SK-N-SH (cell line): Measurements from ENCODE around the gene FEV. TPM values are rescaled to one million over a fixed set of nuclear protein-coding genes. Genes with fewer than 3 reads are reported as not detected.

Experiments
- CTCF ChIA-PET: fragments of 300-600, 350-600 bp; formaldehyde crosslinking; extraction: SDS; loops from one replicate; lab custom pipeline; 2021; lab: Yijun Ruan, JAX
- POLR2A ChIA-PET: fragments of 350-600 bp; sonication (Branson Sonifier 250); formaldehyde crosslinking; extraction: SDS; loops from one replicate; lab custom pipeline; 2020; ENCODE audit warnings: antibody characterized with exemption, inconsistent platforms; lab: Yijun Ruan, JAX
- DNase-seq: peaks from one replicate; pipeline ENCODE4 v3.0.0; 2012
- H2AFZ ChIP-seq: fragments of 200-600 bp; sonication (generic); 2 replicates; pipeline ENCODE4 v1.8.1; 2016; ENCODE audit warnings: antibody characterized with exemption, mild to moderate bottlenecking, low read depth
- H3F3A ChIP-seq: fragments of 200-600 bp; sonication (generic); replicated peaks from 2 replicates; pipeline ENCODE3; 2016; ENCODE audit warnings: antibody characterized with exemption, mild to moderate bottlenecking; ENCODE audit not compliant: insufficient read depth
- H3K27ac ChIP-seq, 2 experiments: fragments of 200-500 bp in 1 of 2; fragments of 200-600 bp in 1 of 2; sonication (Bioruptor generic) in 1 of 2; sonication (generic), shearing (Covaris generic) in 1 of 2; 2 replicates each; pipeline versions ENCODE4 v1.5.1 to v1.6.1; 2014 to 2016; ENCODE audit warnings: low read depth in 2 of 2, inconsistent platforms in 1 of 2, low read length in 1 of 2, mild to moderate bottlenecking in 1 of 2, mixed read lengths in 1 of 2
- H3K27me3 ChIP-seq: fragments of 200-600 bp; sonication (generic), shearing (Covaris generic); 2 replicates; pipeline ENCODE4 v1.6.1; 2016; ENCODE audit warnings: mixed run types; ENCODE audit not compliant: insufficient read depth
- H3K36me3 ChIP-seq, 2 experiments: fragments of 200-500 bp in 1 of 2; fragments of 200-600 bp in 1 of 2; sonication (Bioruptor generic) in 1 of 2; sonication (generic) in 1 of 2; replicated peaks in 1 of 2; 2 replicates each; pipeline versions ENCODE3 to v1.5.1; 2014 to 2016; ENCODE audit warnings: low read length in 1 of 2, mild to moderate bottlenecking in 1 of 2; ENCODE audit not compliant: insufficient read depth in 2 of 2, control insufficient read depth in 1 of 2
- H3K4me1 ChIP-seq, 2 experiments: fragments of 200-500 bp in 1 of 2; fragments of 200-600 bp in 1 of 2; sonication (Bioruptor generic) in 1 of 2; sonication (generic), shearing (Covaris generic) in 1 of 2; 2 replicates each; pipeline versions ENCODE4 v1.5.1 to v1.6.1; 2014 to 2016; ENCODE audit warnings: low read depth in 1 of 2, low read length in 1 of 2, mixed run types in 1 of 2; ENCODE audit not compliant: insufficient read depth in 2 of 2, control insufficient read depth in 1 of 2
- H3K4me2 ChIP-seq: fragments of 200-600 bp; sonication (generic), shearing (Covaris generic); 2 replicates; pipeline ENCODE4 v1.6.1; 2017; ENCODE audit warnings: mixed run types
- H3K4me3 ChIP-seq, 2 experiments: fragments of 200-500 bp in 1 of 2; fragments of 200-600 bp in 1 of 2; sonication (Bioruptor generic) in 1 of 2; sonication (generic), shearing (Covaris generic) in 1 of 2; 2 replicates each; pipeline versions ENCODE4 v1.5.1 to v1.8.1; 2014 to 2016; ENCODE audit warnings: low read depth in 2 of 2, inconsistent platforms in 1 of 2, low read length in 1 of 2, mild to moderate bottlenecking in 1 of 2, mixed read lengths in 1 of 2, moderate library complexity in 1 of 2
- H3K79me2 ChIP-seq: fragments of 200-600 bp; sonication (generic); 2 replicates; pipeline ENCODE4 v1.8.1; 2017; ENCODE audit warnings: mild to moderate bottlenecking; ENCODE audit not compliant: insufficient read depth
- H3K9ac ChIP-seq: fragments of 200-600 bp; sonication (generic); 2 replicates; pipeline ENCODE4 v1.6.1; 2017; ENCODE audit warnings: mixed run types
- H3K9me2 ChIP-seq: fragments of 200-600 bp; sonication (generic); 2 replicates; pipeline ENCODE4 v1.6.1; 2017; ENCODE audit warnings: mixed run types
- H3K9me3 ChIP-seq: fragments of 200-600 bp; sonication (generic); 2 replicates; pipeline ENCODE4 v1.6.1; 2017; ENCODE audit warnings: mixed run types, mild to moderate bottlenecking, moderate library complexity
- H4K20me1 ChIP-seq: fragments of 200-600 bp; sonication (generic); 2 replicates; pipeline ENCODE4 v1.6.1; 2017; ENCODE audit warnings: mild to moderate bottlenecking, mixed run types; ENCODE audit not compliant: insufficient read depth
- FOSL2 ChIP-seq: IDR thresholded peaks from 2 replicates; pipeline ENCODE4 v1.4.0; 2012; ENCODE audit warnings: low read depth, mild to moderate bottlenecking, moderate library complexity, borderline replicate concordance
- GATA2 ChIP-seq: sonication (generic); formaldehyde crosslinking; IDR thresholded peaks from 2 replicates; pipeline ENCODE4 v1.5.0; 2020; ENCODE audit warnings: mild to moderate bottlenecking, missing genetic modification reagents
- JUND ChIP-seq: IDR thresholded peaks from 2 replicates; pipeline ENCODE4 v1.4.0; 2012
- MAX ChIP-seq: IDR thresholded peaks from 2 replicates; pipeline ENCODE4 v1.4.0; 2012; ENCODE audit warnings: low read depth
- NFIC ChIP-seq: IDR thresholded peaks from 2 replicates; pipeline ENCODE4 v1.4.0; 2012; ENCODE audit warnings: borderline replicate concordance
- NRF1 ChIP-seq: IDR thresholded peaks from 2 replicates; pipeline ENCODE4 v1.6.1; 2012; ENCODE audit warnings: low read depth, mild to moderate bottlenecking, low read length
- PBX3 ChIP-seq: IDR thresholded peaks from 2 replicates; pipeline ENCODE4; 2012
- POLR2AphosphoS5 ChIP-seq: IDR thresholded peaks from 2 replicates; pipeline ENCODE4 v1.6.1; 2012; ENCODE audit warnings: low read depth, low read length
- REST ChIP-seq: IDR thresholded peaks from 2 replicates; pipeline ENCODE4 v1.6.1; 2012; ENCODE audit warnings: mild to moderate bottlenecking, low read depth, low read length, moderate library complexity
- RFX5 ChIP-seq: IDR thresholded peaks from 2 replicates; pipeline ENCODE4 v1.6.1; 2012; ENCODE audit warnings: mild to moderate bottlenecking, improper control_type of control experiment, low read length
- SMC3 ChIP-seq: IDR thresholded peaks from 2 replicates; pipeline ENCODE4 v1.6.1; 2012; ENCODE audit warnings: low read depth, low read length, improper control_type of control experiment
- TEAD4 ChIP-seq: IDR thresholded peaks from 2 replicates; pipeline ENCODE4 v1.4.0; 2012; ENCODE audit warnings: mild to moderate bottlenecking, borderline replicate concordance; ENCODE audit not compliant: insufficient read depth
- USF2 ChIP-seq: fragments of 150-350 bp; IDR thresholded peaks from 2 replicates; pipeline ENCODE4 v1.6.1; 2017; ENCODE audit warnings: antibody characterized with exemption, low read length, low read depth, borderline replicate concordance
- YY1 ChIP-seq: IDR thresholded peaks from 2 replicates; pipeline ENCODE4 v1.4.0; 2012; ENCODE audit warnings: low read depth, mild to moderate bottlenecking
- WGBS: methylation state at CpG from one replicate; pipeline ENCODE4 v1.1.6; 2017; ENCODE audit warnings: low lambda C conversion rate; 5-methylcytosine and 5-hydroxymethylcytosine counted together
- polyA plus RNA-seq, 3 experiments: library from polyadenylated mRNA; depleted of rRNA; stranded (reverse); fragments of >200 nt; gene quantifications; 2 replicates each; pipeline ENCODE4 v1.2.3, GENCODE V29; 2012

Gene FEV
- polyA plus RNA-seq, 1 of the 3 experiments (the other 2 are of a cell fraction): 0.53 TPM

GRCh38 chr2:218988164-218988563 lies 3.2 kb upstream of the FEV start (continued):
- TF ChIP-seq MAX (no peak), SMC3 (no peak), YY1 (no peak), GATA2 (no peak), REST (no peak)

- no peaks in the 10 kb centered on the region for H3F3A ChIP-seq
- no peak overlapping the region for H3K4me2 ChIP-seq
- TF ChIP-seq FOSL2 (no peak), JUND (no peak), TEAD4 (no peak), RFX5 (no peak), MAX (no peak), NRF1 (no peak), POLR2AphosphoS5 (no peak), GATA2 (no peak), PBX3 (no peak), YY1 (no peak), NFIC (no peak), USF2 (no peak), REST (no peak)
- no peak overlapping the region for H3K4me3 ChIP-seq
- H2AFZ ChIP-seq: no peak overlapping the region
- H3K27me3 ChIP-seq: peaks cover 42% of the 10 kb centered on the region
- CTCF ChIA-PET: interaction anchor here (1.3 to 5.0 kb wide), 4 partner anchors 10 to 133 kb away, joined by 4 to 38 read pairs (median 10); no protein-coding TSS in a partner anchor
- peaks cover 0 to 31% of the 10 kb centered on the region in 2 experiments; a peak in 2 of 4 replicates for H3K4me1 ChIP-seq
- peak overlapping the region in 1 of 2 experiments; percentile 89; a peak in 2 of 4 replicates for H3K27ac ChIP-seq
- no peak overlapping the region for H3K9ac ChIP-seq
- H3K36me3 ChIP-seq: no peaks in the 10 kb centered on the region
- H3K9me2 ChIP-seq: no peaks in the 10 kb centered on the region
- H3K9me3 ChIP-seq: no peaks in the 10 kb centered on the region
- H4K20me1 ChIP-seq: no peaks in the 10 kb centered on the region
- POLR2A ChIA-PET: interaction anchor here (1.5 kb wide), 1 partner anchor 10 kb away, joined by 10 read pairs; no protein-coding TSS in a partner anchor
- no peaks in the 10 kb centered on the region for H3K79me2 ChIP-seq
- no peak for DNase-seq
- 18% methylated on average over 3 of the region's 4 CpGs for WGBS
These were observed 1.3 kb upstream of the FEV start for GRCh38 chr2:218986148-218986761.
